ENCODE measurements around the gene UGT1A10. TPM values are rescaled to one million over a fixed set of nuclear protein-coding genes. Genes with fewer than 3 reads are reported as not detected.

The UGT1A10 gene
- polyA plus RNA-seq, 1 donor from 2014 or later = not detected

DNA sequence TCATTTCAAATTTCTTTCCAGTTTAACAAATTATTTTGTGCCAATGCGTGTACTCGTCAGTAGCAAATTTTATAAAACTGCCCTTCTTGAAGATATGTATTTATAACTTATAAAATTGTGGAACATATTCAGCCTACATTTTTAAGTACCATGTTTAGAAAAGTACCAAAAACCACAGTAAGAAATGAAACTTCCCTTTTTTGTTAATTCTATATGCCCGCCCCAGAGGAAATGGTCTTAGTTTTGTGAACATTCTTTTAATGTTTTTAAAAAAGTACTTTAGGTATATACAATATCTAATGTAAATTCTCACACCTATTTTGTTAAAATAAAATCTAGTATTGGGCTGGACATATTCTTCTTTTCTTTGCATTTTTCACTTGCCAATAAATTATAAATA lies 36.6 kb downstream of the UGT1A10 start:
- no peaks in the 10 kb centered on the region for H4K20me1 ChIP-seq (ENCODE audit: insufficient read depth)
- H3K27ac ChIP-seq (ENCODE audit: low read length) = no peak overlapping the region
- H3F3A ChIP-seq (ENCODE audit: insufficient read depth, low read length, poor library complexity, severe bottlenecking) = no peaks in the 10 kb centered on the region
- H3K27me3 ChIP-seq (ENCODE audit: insufficient read depth, low read depth, low read length) = no peaks in the 10 kb centered on the region
- H3K4me2 ChIP-seq (ENCODE audit: low read length) = no peak overlapping the region
- no peak overlapping the region for H3K4me3 ChIP-seq (ENCODE audit: low read length)
- no peak overlapping the region for H2AFZ ChIP-seq (ENCODE audit: low read depth, low read length)
- H3K36me3 ChIP-seq (ENCODE audit: insufficient read depth, low read length) = no peaks in the 10 kb centered on the region
- H3K9ac ChIP-seq (ENCODE audit: low read length) = no peak overlapping the region
- no peaks in the 10 kb centered on the region for H3K79me2 ChIP-seq (replicated peaks; ENCODE audit: insufficient read depth, low read length)
- H3K9me3 ChIP-seq (ENCODE audit: low read length) = no peaks in the 10 kb centered on the region
- H3K9me2 ChIP-seq (ENCODE audit: insufficient read depth, low read length) = no peaks in the 10 kb centered on the region
- no peak for TF ChIP-seq RAD21 (conservative IDR thresholded peaks at IDR 0.05)
- no peak for TF ChIP-seq EZH2 (IDR thresholded peaks at IDR 0.05; ENCODE audit: borderline replicate concordance, insufficient read depth, low read length, poor library complexity, severe bottlenecking)
- TF ChIP-seq SMC3 (conservative IDR thresholded peaks at IDR 0.05; ENCODE audit: poor library complexity) = no peak
- TF ChIP-seq TAF1 (IDR thresholded peaks at IDR 0.05; ENCODE audit: low read depth) = no peak
- TF ChIP-seq, protein P1, sequence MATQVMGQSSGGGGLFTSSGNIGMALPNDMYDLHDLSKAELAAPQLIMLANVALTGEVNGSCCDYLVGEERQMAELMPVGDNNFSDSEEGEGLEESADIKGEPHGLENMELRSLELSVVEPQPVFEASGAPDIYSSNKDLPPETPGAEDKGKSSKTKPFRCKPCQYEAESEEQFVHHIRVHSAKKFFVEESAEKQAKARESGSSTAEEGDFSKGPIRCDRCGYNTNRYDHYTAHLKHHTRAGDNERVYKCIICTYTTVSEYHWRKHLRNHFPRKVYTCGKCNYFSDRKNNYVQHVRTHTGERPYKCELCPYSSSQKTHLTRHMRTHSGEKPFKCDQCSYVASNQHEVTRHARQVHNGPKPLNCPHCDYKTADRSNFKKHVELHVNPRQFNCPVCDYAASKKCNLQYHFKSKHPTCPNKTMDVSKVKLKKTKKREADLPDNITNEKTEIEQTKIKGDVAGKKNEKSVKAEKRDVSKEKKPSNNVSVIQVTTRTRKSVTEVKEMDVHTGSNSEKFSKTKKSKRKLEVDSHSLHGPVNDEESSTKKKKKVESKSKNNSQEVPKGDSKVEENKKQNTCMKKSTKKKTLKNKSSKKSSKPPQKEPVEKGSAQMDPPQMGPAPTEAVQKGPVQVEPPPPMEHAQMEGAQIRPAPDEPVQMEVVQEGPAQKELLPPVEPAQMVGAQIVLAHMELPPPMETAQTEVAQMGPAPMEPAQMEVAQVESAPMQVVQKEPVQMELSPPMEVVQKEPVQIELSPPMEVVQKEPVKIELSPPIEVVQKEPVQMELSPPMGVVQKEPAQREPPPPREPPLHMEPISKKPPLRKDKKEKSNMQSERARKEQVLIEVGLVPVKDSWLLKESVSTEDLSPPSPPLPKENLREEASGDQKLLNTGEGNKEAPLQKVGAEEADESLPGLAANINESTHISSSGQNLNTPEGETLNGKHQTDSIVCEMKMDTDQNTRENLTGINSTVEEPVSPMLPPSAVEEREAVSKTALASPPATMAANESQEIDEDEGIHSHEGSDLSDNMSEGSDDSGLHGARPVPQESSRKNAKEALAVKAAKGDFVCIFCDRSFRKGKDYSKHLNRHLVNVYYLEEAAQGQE (IDR thresholded peaks at IDR 0.05; ENCODE audit: borderline replicate concordance) = no peak
- TF ChIP-seq POLR2AphosphoS5 (IDR thresholded peaks at IDR 0.05) = no peak
- no peak for TF ChIP-seq EP300 (conservative IDR thresholded peaks at IDR 0.05; ENCODE audit: poor library complexity, severe bottlenecking)
- TF ChIP-seq, protein P2, sequence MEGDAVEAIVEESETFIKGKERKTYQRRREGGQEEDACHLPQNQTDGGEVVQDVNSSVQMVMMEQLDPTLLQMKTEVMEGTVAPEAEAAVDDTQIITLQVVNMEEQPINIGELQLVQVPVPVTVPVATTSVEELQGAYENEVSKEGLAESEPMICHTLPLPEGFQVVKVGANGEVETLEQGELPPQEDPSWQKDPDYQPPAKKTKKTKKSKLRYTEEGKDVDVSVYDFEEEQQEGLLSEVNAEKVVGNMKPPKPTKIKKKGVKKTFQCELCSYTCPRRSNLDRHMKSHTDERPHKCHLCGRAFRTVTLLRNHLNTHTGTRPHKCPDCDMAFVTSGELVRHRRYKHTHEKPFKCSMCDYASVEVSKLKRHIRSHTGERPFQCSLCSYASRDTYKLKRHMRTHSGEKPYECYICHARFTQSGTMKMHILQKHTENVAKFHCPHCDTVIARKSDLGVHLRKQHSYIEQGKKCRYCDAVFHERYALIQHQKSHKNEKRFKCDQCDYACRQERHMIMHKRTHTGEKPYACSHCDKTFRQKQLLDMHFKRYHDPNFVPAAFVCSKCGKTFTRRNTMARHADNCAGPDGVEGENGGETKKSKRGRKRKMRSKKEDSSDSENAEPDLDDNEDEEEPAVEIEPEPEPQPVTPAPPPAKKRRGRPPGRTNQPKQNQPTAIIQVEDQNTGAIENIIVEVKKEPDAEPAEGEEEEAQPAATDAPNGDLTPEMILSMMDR (IDR thresholded peaks at IDR 0.05; ENCODE audit: poor library complexity, severe bottlenecking) = no peak
- no peak for TF ChIP-seq MXI1 (conservative IDR thresholded peaks at IDR 0.05; ENCODE audit: poor library complexity, severe bottlenecking)

DNA sequence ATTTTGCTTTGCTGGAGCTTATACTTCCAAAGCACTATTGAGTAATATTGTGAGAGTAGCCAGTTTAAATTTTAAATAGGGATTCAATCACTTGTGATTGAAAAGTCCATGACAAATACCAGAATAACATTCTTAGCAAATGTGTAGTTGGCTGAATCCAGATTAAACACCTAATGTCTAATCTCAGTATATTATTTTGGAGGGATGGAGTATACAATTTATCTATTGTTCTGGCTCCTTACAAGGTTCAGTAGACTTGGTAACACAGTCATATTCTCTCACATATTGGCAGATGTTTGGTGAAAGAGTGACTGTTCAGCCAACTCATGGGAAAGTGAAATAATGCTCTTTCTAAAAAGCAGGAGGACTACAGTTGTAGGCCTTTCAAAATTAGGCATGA lies 37.6 kb downstream of the UGT1A10 start:
- H3K9ac ChIP-seq (ENCODE audit: low read length) = no peak overlapping the region
- H4K20me1 ChIP-seq (ENCODE audit: insufficient read depth) = no peaks in the 10 kb centered on the region
- H2AFZ ChIP-seq (ENCODE audit: low read depth, low read length) = no peak overlapping the region
- no peak overlapping the region for H3K4me3 ChIP-seq (ENCODE audit: low read length)
- H3K27ac ChIP-seq (ENCODE audit: low read length) = no peak overlapping the region
- no peaks in the 10 kb centered on the region for H3F3A ChIP-seq (ENCODE audit: insufficient read depth, low read length, poor library complexity, severe bottlenecking)
- no peaks in the 10 kb centered on the region for H3K27me3 ChIP-seq (ENCODE audit: insufficient read depth, low read depth, low read length)
- H3K9me2 ChIP-seq (ENCODE audit: insufficient read depth, low read length) = no peaks in the 10 kb centered on the region
- H3K9me3 ChIP-seq (ENCODE audit: low read length) = no peaks in the 10 kb centered on the region
- TF ChIP-seq RAD21 (conservative IDR thresholded peaks at IDR 0.05) = no peak
- TF ChIP-seq SMC3 (conservative IDR thresholded peaks at IDR 0.05; ENCODE audit: poor library complexity) = no peak
- no peak for TF ChIP-seq TAF1 (IDR thresholded peaks at IDR 0.05; ENCODE audit: low read depth)
- no peak for TF ChIP-seq POLR2AphosphoS5 (IDR thresholded peaks at IDR 0.05)
- no peak for TF ChIP-seq EZH2 (IDR thresholded peaks at IDR 0.05; ENCODE audit: borderline replicate concordance, insufficient read depth, low read length, poor library complexity, severe bottlenecking)
- TF ChIP-seq EP300 (conservative IDR thresholded peaks at IDR 0.05; ENCODE audit: poor library complexity, severe bottlenecking) = no peak
- no peak for TF ChIP-seq MXI1 (conservative IDR thresholded peaks at IDR 0.05; ENCODE audit: poor library complexity, severe bottlenecking)
- TF ChIP-seq, protein P1 (IDR thresholded peaks at IDR 0.05; ENCODE audit: borderline replicate concordance) = no peak
- TF ChIP-seq, protein P2 (IDR thresholded peaks at IDR 0.05; ENCODE audit: poor library complexity, severe bottlenecking) = no peak
- no peaks in the 10 kb centered on the region for H3K79me2 ChIP-seq (replicated peaks; ENCODE audit: insufficient read depth, low read length)
- no peak overlapping the region for H3K4me2 ChIP-seq (ENCODE audit: low read length)
- H3K36me3 ChIP-seq (ENCODE audit: insufficient read depth, low read length) = no peaks in the 10 kb centered on the region

Measured in neural cell (in vitro differentiated cells).